Measurements from ENCODE around the gene VANGL2.

The VANGL2 gene

GRCh38 chr1:160460683-160461287 is 60.4 kb downstream of the VANGL2 start:
- no peak for DNase-seq

DNA sequence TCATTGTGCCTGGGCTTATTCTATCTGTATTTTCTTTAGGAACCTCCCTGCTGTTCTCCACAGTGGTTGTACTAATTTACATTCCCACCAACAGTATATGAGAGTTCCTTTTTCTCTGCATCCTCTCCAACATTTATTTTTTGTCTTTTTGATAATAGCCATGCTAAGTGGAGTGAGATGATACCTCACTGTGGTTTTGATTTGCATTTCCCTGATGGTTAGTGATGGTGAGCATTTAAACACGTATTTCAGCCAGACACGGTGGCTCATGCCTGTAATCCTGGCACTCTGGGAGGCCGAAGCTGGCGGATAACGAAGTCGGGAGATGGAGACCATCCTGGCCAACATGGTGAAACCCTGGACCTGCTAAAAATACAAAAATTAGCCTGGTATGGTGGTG is 64.8 kb downstream of the VANGL2 start:
- no peak for DNase-seq

- DNase-seq: no peak
Measured at GRCh38 chr1:160466961-160467360, 66.6 kb downstream of the VANGL2 start.

GRCh38 chr1:160467576-160467975 is 67.2 kb downstream of the VANGL2 start:
- DNase-seq: no peak

- DNase-seq: no peak
Measured at GRCh38 chr1:160471253-160471652, 70.9 kb downstream of the VANGL2 start.

DNA sequence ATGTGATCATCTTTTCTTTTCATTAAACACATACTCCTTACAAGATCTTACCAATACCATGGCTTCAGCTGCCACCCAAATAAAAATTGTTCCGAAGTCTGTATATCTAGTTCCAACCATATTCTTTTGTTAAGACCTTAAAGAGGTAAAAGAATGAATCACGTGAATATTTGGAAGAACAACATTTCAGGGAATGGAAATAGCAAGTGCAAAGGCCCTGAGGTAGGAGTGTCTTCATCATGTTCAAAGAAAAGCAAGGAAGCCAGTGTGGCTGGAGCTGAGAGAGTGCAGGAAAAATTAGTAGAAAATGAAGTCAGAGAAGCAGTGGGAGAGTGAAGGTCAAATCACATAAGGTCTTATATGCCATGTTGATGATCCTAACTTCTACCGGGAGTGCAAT is 71.7 kb downstream of the VANGL2 start:
- no peak for DNase-seq

- no peak for DNase-seq
Measured at GRCh38 chr1:160474392-160475242, 74.3 kb downstream of the VANGL2 start.

All from eye (tissue), 1 donor.